ENCODE data around the gene GPLD1.

The GPLD1 gene

GRCh38 chr6:24382220-24382540 is 107.2 kb downstream of the GPLD1 start:
- no peak for DNase-seq (ENCODE audit: low read depth, low spot score)

GRCh38 chr6:24381476-24382219 is 107.7 kb downstream of the GPLD1 start:
- DNase-seq (ENCODE audit: low read depth, low spot score): no peak

- no peak for DNase-seq (ENCODE audit: low read depth, low spot score)
Observed at GRCh38 chr6:24378473-24379097, 110.8 kb downstream of the GPLD1 start.

Measured in activated CD4-positive, CD25-positive, alpha-beta regulatory T cell treated with anti-CD3 and anti-CD28 coated beads, Interleukin-2, amount 50 U/mL, for 16 hours (primary cell).